NB4 (cell line): ENCODE data around the gene RGS4.

ENCODE experiments used
- CTCF ChIP-seq: IDR thresholded peaks from one replicate; pipeline ENCODE4 v1.5.1; 2012; ENCODE audit warnings: low read depth, low read length
- MAX ChIP-seq: IDR thresholded peaks from 2 replicates; pipeline ENCODE4 v1.6.1; 2011; ENCODE audit warnings: low read depth, low read length
- POLR2A ChIP-seq: IDR thresholded peaks from 2 replicates; pipeline ENCODE4 v1.6.1; 2011; ENCODE audit warnings: mild to moderate bottlenecking; ENCODE audit not compliant: insufficient read length; ENCODE audit errors: extremely low read depth

DNA sequence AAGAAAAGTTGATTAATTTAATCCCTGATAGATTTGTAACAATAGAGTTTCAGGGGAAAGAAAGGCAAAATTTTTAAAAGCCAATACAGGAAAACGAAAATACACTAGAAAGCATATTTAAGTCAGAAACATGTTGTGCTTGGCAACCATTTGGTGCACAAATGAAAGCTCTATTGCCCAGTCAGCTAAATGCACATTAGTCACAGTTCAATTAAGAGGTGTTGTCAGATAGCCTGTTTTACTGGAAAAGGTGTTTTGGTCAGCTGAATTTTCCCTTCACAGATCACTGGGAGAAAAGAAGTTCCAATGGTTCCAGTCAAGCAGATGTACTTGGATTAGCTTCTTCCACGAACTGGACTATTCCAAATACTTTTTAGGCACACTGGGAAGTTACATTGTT, 25.4 kb downstream of the RGS4 start:
- TF ChIP-seq CTCF (no peak), POLR2A (no peak), MAX (no peak)
